GM18868 (cell line): ENCODE measurements around the gene MUC6.
"Not testable (repeated sequence)": the region's sequence is repeated elsewhere in the genome, so short reads cannot be mapped to it uniquely, and the experiment has no call there.

ENCODE experiments used
- ATAC-seq: cut with Tn5 transposase; IDR thresholded peaks from one replicate; pipeline ENCODE4 v1.9.1; 2021; ENCODE audit warnings: mild to moderate bottlenecking, moderate library complexity; ENCODE audit not compliant: unreplicated experiment

Gene MUC6

GRCh38 chr11:991711-992307, 44.7 kb downstream of the MUC6 start:
- no peak for ATAC-seq

DNA sequence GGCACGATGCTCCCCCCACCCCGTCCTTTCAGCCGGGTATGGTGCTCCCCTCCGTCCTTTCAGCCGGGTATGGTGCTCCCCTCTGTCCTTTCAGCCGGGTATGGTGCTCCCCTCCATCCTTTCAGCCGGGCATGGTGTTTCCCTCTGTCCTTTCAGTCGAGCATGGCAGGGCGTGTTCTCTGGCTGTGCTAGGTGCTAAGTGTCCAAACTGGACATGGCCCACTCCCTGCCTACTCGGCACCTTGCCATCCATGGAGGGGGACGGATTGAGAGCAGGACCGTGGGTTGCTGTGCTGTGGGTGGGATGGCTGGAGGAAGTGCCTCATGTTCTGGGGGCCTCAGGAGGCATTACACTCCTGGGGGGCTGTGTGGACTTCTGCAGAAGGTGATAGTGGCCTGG, 45.5 kb downstream of the MUC6 start:
- no peak for ATAC-seq

DNA sequence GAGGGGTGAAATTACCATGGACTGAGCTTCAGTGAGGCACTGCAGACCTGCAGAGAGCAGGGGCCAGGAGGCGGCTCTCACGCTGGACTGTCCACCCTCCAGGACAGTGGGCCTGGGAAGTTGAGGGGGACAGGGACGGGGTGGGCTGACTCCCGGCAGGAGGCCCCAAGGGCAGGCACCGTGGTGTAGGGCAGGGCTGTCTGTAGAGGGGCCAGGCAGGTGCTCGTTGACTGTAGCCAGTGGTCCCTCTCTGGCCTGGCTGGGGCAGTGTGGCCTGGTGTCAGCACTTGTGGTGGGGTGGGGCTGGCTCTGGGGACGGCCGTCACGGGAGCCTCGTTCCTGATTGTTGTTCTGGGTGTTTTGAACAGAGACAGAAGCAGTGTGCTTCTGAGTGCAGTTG, 46.4 kb downstream of the MUC6 start:
- ATAC-seq = no peak

- ATAC-seq = no peak
Measured at GRCh38 chr11:987671-988070, 48.8 kb downstream of the MUC6 start.

DNA sequence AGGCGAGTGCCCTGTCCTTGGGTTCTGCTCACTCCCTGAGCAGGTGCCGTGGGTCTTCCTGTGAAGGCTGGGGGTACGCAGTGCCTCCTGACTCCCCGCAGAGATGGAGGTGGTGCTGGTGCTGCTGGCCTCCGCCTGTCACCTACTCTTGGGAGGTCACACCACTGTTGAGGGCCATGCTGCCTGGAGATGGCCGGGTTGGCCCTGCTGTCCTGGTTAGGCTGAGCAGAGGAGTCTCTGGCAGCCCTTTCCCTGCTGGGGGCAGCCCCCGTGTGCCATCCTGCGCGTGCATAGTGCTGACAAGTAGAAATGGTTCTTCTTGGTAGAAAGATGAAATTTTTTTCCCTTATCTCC, 49.6 kb downstream of the MUC6 start:
- no peak for ATAC-seq

DNA sequence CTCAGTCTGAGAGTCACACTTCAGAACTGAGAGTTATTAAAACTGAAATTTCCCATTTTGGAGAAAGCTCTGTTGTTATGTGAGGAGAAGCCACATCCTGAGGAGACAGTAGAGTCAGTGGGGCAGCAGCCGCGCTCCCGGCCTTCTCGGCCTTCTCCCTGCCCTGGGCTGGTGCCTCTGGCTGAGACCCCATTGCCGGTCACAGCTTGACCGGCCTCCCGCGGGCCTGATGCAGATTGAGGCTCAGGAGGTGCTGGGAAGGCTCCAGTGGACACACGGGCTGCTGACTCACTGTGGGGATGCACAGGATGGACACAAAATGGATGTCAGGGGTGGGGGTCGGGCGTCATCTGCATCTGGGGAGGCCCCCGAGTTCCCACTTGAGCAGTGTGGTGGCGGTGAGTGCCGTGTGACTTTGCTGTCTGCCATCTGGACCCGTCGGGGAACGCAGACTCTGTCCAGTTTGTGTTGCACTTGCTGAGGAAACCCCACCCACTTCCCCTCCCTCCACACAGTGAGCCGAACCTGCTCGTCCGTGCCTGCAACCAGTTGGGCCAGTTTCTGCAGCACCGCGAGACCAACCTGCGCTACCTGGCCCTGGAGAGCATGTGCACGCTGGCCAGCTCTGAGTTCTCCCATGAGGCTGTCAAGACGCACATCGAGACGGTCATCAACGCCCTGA, 50.1 kb downstream of the MUC6 start:
- ATAC-seq = no peak

GRCh38 chr11:985848-986247, 50.7 kb downstream of the MUC6 start:
- ATAC-seq = no peak

- ATAC-seq = no peak
Measured at GRCh38 chr11:985406-985805, 51.1 kb downstream of the MUC6 start.

- no peak for ATAC-seq
Measured at GRCh38 chr11:984546-984945, 52.0 kb downstream of the MUC6 start.

- ATAC-seq = no peak
Measured at GRCh38 chr11:981764-982163, 54.8 kb downstream of the MUC6 start.

DNA sequence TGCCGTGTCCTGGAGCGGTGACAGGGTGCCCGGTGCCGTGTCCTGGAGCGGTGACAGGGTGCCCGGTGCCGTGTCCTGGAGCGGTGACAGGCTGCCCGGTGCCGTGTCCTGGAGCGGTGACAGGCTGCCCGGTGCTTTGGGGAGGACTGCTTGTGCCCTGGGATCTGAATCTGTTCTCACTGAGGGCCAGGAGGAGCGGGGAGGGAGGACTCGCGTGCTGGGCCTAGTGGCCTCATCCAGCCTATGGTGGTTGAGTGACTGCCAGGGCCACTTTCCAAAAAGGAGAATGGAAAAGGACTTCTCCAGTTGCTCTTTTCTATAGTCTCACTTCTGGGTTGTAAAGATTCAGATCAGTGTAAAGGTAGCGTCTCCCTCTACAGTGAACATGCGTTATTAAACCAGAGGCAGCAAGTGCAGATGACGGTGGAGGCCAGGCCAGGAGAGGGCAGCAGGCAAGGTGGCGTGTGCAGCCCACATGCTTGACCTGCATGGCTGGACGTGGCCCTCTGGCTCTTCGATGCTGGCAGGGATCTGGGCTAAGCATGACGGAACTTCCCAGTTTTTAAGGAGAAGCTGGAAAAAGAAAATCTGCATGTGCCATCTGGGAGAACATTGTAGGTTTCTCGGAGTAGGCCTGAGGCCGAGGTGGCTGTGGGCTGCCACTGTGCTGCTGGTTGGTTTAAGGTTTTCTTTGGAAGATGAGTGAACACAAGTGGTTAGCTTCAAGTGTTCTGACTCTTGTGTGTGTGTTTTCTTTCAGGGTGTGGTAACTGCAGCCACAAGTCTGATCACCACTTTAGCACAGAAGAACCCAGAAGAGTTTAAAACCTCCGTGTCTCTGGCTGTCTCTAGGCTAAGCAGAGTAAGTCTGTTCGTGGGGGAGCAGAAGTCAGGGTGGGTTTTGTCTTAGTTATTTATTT, 55.8 kb downstream of the MUC6 start:
- no peak for ATAC-seq

DNA sequence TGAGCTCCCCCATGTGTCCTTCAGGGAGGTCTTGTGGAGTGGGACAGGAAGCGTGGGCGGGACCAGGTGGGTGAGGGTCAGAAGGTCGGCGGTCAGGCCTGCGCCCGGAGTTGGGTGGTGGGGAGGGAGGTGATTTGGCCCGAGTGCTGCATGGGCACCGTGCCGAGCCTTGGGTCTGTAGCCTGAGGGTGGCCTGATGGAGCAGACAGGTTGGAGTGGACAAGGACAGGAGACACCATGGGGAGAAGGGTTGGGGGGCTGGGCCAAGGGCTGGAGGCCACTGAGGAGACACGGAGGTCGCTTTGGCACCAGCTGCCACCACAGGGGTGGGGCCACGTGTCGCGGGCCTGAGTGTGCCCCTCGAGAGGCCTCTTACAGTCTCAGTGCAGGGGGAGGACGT, 57.7 kb downstream of the MUC6 start:
- ATAC-seq = no peak

- ATAC-seq = no peak
Measured at GRCh38 chr11:977830-978720, 58.4 kb downstream of the MUC6 start.

DNA sequence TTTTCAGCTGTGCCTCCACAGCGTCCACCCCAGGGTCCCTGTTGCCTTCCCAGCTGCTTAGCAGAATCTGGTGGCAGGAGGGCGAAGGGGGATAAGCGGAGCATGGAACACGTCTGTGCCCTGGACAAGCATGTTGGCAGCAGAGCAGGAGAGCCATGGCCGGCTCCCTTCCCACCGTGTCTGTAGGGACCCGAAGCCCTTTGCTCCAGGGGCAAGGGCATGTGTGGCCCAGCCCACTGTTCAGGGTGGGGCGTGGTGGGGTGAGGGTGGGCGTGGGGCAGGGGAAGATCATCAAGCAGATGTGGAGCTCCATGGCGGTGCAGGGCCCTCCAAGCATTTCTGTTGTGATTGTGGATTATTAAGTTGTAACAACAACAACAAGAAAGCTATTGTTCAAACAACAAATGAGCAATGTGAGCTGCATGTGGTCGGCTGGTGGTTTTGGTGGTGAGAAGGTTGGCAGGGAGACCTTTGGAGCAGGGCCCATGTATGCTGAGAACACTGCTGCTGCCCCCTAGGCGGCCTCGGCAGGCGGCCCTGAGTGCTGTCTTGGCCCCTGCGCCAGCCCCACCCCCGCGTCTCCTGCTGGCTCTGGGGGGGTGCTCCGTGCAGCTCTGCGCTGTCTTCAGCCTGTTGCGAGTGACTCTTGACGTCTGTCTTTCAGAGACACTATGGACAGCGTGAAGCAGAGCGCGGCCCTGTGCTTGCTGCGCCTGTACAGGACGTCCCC, 59.9 kb downstream of the MUC6 start:
- no peak for ATAC-seq

DNA sequence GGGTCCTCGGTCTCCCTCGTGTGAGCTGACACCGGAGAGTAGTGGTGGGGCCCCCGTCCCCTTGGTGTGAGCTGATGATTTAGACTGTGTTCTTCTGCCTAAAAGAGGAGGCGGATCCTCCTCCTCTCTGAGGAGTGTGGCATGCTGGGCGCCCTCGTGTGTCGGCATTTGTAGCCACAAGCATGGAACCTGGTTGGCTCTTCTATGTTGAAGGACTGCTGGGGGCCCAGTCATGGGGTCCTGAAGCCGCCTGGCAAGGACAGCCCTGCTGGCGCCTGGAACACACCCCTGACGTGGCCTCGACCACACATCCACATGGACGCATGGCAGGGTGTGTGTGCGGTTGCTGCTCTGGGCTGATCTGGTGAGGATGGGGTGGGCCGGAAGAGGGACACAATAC, 60.7 kb downstream of the MUC6 start:
- no peak for ATAC-seq

DNA sequence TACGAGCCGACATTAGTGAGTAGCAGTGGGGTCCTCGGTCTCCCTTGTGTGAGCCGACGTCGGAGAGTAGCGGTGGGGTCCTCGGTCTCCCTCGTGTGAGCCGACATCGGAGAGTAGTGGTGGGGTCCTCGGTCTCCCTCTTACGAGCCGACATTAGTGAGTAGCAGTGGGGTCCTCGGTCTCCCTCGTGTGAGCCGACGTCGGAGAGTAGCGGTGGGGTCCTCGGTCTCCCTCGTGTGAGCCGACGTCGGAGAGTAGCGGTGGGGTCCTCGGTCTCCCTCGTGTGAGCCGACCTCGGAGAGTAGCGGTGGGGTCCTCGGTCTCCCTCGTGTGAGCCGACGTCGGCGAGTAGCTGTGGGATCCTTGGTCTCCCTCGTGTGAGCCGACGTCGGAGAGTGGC, 61.1 kb downstream of the MUC6 start:
- not testable (repeated sequence) for ATAC-seq

DNA sequence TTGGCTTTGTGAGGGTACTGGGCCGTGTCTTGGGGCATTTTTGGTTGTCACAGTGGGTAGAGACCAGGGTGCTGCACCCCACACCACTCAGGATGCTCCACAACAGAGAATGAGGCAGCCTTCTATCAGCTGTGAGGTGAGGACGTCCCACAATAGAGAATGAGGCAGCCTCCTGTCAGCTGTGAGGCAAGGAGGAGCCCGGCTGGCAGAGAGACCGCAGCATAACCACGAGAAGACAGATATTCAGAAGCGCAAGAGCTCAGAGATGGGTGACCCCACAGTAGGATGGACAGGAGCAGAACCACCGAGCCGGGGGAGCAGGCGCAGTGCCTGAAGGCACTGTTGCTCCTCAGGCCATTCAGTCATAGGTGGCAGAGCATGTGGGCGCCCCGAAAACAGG, 63.3 kb downstream of the MUC6 start:
- no peak for ATAC-seq

GRCh38 chr11:972523-973211, 63.9 kb downstream of the MUC6 start:
- no peak for ATAC-seq

DNA sequence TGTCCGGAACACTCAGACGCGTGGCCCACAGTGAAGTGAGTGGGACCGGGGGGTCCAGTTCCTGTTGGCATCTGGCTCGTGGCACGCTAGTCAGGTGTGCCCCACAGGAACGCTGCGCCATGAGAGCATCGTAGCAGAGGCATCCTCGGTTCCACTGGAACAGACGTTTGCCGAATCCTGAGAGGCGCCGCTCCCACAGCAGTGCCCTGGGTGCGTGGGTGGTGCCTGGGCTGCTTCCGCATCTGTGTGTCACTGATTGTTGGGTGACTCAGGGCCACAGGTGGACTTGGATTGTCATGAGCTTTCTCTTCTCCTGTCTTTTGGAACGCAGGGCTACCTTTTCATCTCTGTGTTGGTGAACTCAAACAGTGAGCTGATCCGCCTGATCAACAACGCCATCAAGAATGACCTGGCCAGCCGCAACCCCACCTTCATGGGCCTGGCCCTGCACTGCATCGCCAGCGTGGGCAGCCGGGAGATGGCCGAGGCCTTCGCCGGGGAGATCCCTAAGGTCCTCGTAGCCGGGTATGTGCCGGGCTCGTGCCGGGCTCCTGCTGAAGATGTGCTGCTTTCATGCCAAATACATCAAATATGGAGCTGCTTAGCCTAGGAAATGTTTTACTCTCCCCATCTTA, 64.7 kb downstream of the MUC6 start:
- no peak for ATAC-seq
